Glutamatergic neuron (in vitro differentiated cells): Measurements from ENCODE around the gene HMG20B. TPM values are rescaled to one million over a fixed set of nuclear protein-coding genes. Genes with fewer than 3 reads are reported as not detected.

Source experiments
- DNase-seq: peaks from one replicate; pipeline ENCODE4 v3.0.0; 2022
- H3K27ac Mint-ChIP-seq: one replicate; pipeline ENCODE4 v1.8.0; 2020; ENCODE audit warnings: mild to moderate bottlenecking, mixed read lengths, inconsistent platforms; ENCODE audit not compliant: unreplicated experiment
- H3K27me3 Mint-ChIP-seq: one replicate; pipeline ENCODE4 v1.8.0; 2020; ENCODE audit warnings: mild to moderate bottlenecking, moderate library complexity, mixed read lengths, inconsistent platforms; ENCODE audit not compliant: unreplicated experiment
- H3K36me3 Mint-ChIP-seq: one replicate; pipeline ENCODE4 v1.8.0; 2020; ENCODE audit warnings: mild to moderate bottlenecking, mixed read lengths, inconsistent platforms; ENCODE audit not compliant: unreplicated experiment
- H3K4me1 Mint-ChIP-seq: one replicate; pipeline ENCODE4 v1.8.0; 2020; ENCODE audit warnings: mild to moderate bottlenecking, low read depth, mixed read lengths, inconsistent platforms; ENCODE audit not compliant: unreplicated experiment
- H3K4me3 Mint-ChIP-seq: one replicate; pipeline ENCODE4 v1.8.0; 2020; ENCODE audit warnings: mild to moderate bottlenecking, mixed read lengths, inconsistent platforms; ENCODE audit not compliant: unreplicated experiment
- H3K9me3 Mint-ChIP-seq: one replicate; pipeline ENCODE4 v1.8.0; 2020; ENCODE audit warnings: mild to moderate bottlenecking, moderate library complexity, mixed read lengths, inconsistent platforms; ENCODE audit not compliant: unreplicated experiment
- total RNA-seq: library from RNA; stranded (reverse); fragmentation: NEBNext Ultra II Directional; extraction: Animal tissue kit (Norgen Biotek cat#: 25700); gene quantifications from one replicate; pipeline ENCODE4 v1.2.1, GENCODE V29; 2021; ENCODE audit not compliant: unreplicated experiment
- TF ChIP-seq, protein P1 (sequence below): fragments of 200-600 bp; sonication (generic); IDR thresholded peaks from one replicate; pipeline ENCODE4 v1.5.0; 2021; ENCODE audit not compliant: partially characterized antibody, unreplicated experiment

The HMG20B gene
- total RNA-seq, 1 donor from 2014 or later, result 55.3 TPM

GRCh38 chr19:3614858-3615505 is 42.2 kb downstream of the HMG20B start:
- no peak for DNase-seq
- no peaks in the 10 kb centered on the region for H3K9me3 Mint-ChIP-seq
- TF ChIP-seq, protein P1, sequence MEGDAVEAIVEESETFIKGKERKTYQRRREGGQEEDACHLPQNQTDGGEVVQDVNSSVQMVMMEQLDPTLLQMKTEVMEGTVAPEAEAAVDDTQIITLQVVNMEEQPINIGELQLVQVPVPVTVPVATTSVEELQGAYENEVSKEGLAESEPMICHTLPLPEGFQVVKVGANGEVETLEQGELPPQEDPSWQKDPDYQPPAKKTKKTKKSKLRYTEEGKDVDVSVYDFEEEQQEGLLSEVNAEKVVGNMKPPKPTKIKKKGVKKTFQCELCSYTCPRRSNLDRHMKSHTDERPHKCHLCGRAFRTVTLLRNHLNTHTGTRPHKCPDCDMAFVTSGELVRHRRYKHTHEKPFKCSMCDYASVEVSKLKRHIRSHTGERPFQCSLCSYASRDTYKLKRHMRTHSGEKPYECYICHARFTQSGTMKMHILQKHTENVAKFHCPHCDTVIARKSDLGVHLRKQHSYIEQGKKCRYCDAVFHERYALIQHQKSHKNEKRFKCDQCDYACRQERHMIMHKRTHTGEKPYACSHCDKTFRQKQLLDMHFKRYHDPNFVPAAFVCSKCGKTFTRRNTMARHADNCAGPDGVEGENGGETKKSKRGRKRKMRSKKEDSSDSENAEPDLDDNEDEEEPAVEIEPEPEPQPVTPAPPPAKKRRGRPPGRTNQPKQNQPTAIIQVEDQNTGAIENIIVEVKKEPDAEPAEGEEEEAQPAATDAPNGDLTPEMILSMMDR, result no peak
- no peak overlapping the region for H3K27ac Mint-ChIP-seq
- no peak overlapping the region for H3K4me3 Mint-ChIP-seq
- peaks cover 2% of the 10 kb centered on the region for H3K27me3 Mint-ChIP-seq
- H3K36me3 Mint-ChIP-seq, result no peaks in the 10 kb centered on the region
- no peaks in the 10 kb centered on the region for H3K4me1 Mint-ChIP-seq

DNA sequence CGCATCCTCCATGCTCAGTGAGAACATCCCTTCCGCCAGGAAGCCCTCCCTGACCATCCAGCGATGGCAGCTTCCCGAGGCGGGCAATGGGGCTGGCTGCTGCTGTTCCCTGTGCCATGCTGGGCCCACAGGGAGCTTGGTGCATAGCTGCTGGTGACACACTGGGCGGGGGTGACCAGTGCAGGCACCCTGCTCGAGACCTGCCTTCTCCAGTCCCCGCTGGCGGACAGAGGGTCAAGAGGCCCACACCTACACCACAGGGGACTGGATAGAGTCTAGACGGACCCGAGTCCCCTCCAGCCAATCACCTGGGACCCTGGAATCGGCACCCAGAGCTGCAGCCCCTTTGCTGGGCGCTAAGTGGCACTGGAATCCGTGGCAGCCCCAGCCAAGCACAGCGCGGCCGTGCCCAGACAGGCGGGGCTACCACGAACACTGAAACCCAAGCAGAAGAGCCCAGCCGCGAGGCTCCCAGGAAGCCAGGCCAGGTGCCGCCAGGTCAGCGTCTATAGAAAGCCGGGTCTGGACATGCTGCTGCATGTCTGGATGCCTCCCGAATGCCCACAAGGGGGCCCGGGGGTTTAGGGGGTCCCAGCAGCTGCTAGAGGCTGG is 42.9 kb downstream of the HMG20B start:
- TF ChIP-seq, protein P1, result no peak
- Mint-ChIP-seq H3K4me1 (no peaks in the 10 kb centered on the region), H3K27ac (no peak overlapping the region), H3K27me3 (peaks cover 2% of the 10 kb centered on the region), H3K36me3 (no peaks in the 10 kb centered on the region), H3K9me3 (no peaks in the 10 kb centered on the region), H3K4me3 (no peak overlapping the region)
- DNase-seq, result no peak

- no peak for DNase-seq
- no peak overlapping the region for H3K27ac Mint-ChIP-seq
- H3K4me1 Mint-ChIP-seq, result no peaks in the 10 kb centered on the region
- peaks cover 3% of the 10 kb centered on the region for H3K27me3 Mint-ChIP-seq
- H3K36me3 Mint-ChIP-seq, result no peaks in the 10 kb centered on the region
- H3K9me3 Mint-ChIP-seq, result no peaks in the 10 kb centered on the region
- no peak overlapping the region for H3K4me3 Mint-ChIP-seq
- TF ChIP-seq, protein P1, result no peak
Observed at GRCh38 chr19:3617463-3617862, 44.7 kb downstream of the HMG20B start.

DNA sequence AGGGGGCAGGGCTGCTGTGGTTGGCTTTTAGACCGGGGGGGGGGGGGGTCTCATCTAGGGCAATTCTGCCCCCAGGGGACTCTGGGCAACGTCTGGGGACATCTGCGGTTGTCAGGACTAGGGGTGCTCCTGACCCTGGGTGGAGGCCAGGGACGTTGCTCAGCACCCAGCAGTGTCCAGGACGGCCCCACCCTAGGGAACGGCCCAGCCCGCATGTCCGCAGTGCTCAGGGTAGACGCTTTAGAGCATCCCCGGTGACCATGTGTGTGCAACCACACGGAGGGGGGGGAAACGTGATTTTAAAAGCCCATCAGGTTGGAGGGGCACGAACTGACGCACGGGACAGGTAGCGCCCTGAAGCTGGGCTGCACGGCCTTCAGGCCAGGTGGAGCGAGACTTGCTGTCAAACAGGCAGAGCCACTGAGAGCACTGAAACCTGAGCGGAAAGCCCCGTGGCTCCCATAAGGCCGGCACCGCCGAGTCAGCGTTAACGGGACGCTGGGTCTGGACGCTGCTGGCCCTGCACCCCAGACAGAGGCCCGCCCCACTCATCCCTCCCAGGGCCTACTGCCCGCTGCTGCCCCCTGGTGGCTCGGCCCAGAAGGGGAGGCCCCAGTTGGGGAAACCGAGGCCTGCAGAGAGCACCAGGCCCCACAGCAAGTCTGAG is 45.5 kb downstream of the HMG20B start:
- peak; percentile 76 for DNase-seq
- Mint-ChIP-seq H3K36me3 (no peaks in the 10 kb centered on the region), H3K27ac (no peak overlapping the region), H3K27me3 (peaks cover 3% of the 10 kb centered on the region), H3K4me3 (no peak overlapping the region), H3K4me1 (no peaks in the 10 kb centered on the region), H3K9me3 (no peaks in the 10 kb centered on the region)
- TF ChIP-seq, protein P1, result peak; percentile 92
